HepG2 (cell line): Measurements from ENCODE around the gene ZNF341. TPM values are rescaled to one million over a fixed set of nuclear protein-coding genes. Genes with fewer than 3 reads are reported as not detected.

ENCODE experiments used
- ATAC-seq: fragments of 200-7000 bp; cut with Tn5 transposase; 3 replicates; pipeline ENCODE4 v1.9.1; 2020; ENCODE audit warnings: mild to moderate bottlenecking, moderate library complexity
- BruUV-seq: library from RNA; stranded (reverse); fragments of 400-500 nt; replicated peaks from 2 replicates; lab custom pipeline; 2021; lab: Mats Ljungman, UMichigan
- CTCF ChIA-PET: fragments of 300-600 bp; formaldehyde crosslinking; extraction: SDS; loops from one replicate; lab custom pipeline; 2021; ENCODE audit warnings: low total read pairs, inconsistent platforms, low intra/inter-chr PET ratio; lab: Yijun Ruan, JAX
- POLR2A ChIA-PET: fragments of 350-600 bp; sonication (Branson Sonifier 250); formaldehyde crosslinking; loops from one replicate; lab custom pipeline; 2020; ENCODE audit warnings: antibody characterized with exemption, inconsistent platforms; lab: Yijun Ruan, JAX
- DNase-seq: peaks from one replicate; pipeline ENCODE4 v3.0.0-alpha.2; 2015; ENCODE audit warnings: low spot score
- FAIRE-seq: peaks from 3 replicates; lab custom pipeline; 2011; peaks lifted over from hg19 to GRCh38; lab: Jason Lieb, UNC
- H2AFZ ChIP-seq: one replicate; pipeline ENCODE4 v1.6.1; 2011; ENCODE audit warnings: low read length, inconsistent platforms
- H3K27ac ChIP-seq: fragments of 300-600 bp; 3 replicates; pipeline ENCODE4 v1.8.0; 2011; ENCODE audit warnings: mixed run types, mild to moderate bottlenecking, mixed read lengths, low read length, inconsistent platforms; ENCODE audit not compliant: insufficient read depth; ENCODE audit errors: extremely low read length
- H3K27me3 ChIP-seq, 2 experiments: fragments of 200-600 bp in 1 of 2; 2 replicates in 1 of 2; 3 replicates in 1 of 2; pipeline versions ENCODE4 v1.6.0 to v1.8.0; 2011; ENCODE audit warnings: low read length in 2 of 2, mild to moderate bottlenecking in 2 of 2, moderate library complexity in 2 of 2, inconsistent platforms in 1 of 2; ENCODE audit not compliant: insufficient read depth in 2 of 2, control insufficient read depth in 1 of 2
- H3K36me3 ChIP-seq, 2 experiments: fragments of 200-600 bp in 1 of 2; replicated peaks in 1 of 2; 2 replicates in 1 of 2; 3 replicates in 1 of 2; pipeline versions ENCODE4 v1.5.1 to v1.8.0; 2011; ENCODE audit warnings: low read length in 2 of 2, inconsistent platforms in 1 of 2; ENCODE audit not compliant: insufficient read depth in 2 of 2, control insufficient read depth in 1 of 2
- H3K4me1 ChIP-seq: 2 replicates; pipeline ENCODE4 v1.5.1; 2012; ENCODE audit warnings: low read length, inconsistent platforms; ENCODE audit not compliant: insufficient read depth
- H3K4me2 ChIP-seq: 2 replicates; pipeline ENCODE4 v1.6.0; 2011; ENCODE audit warnings: low read depth, low read length, inconsistent platforms
- H3K4me3 ChIP-seq, 3 experiments: fragments of 200-600 bp in 1 of 3; sonication (generic), shearing (Covaris generic) in 1 of 3; replicated peaks in 1 of 3; 2 replicates each; pipeline ENCODE4 v1.5.1; 2011 to 2016; ENCODE audit warnings: low read length in 3 of 3, inconsistent platforms in 2 of 3, low read depth in 2 of 3, mild to moderate bottlenecking in 2 of 3, control low read depth in 1 of 3, mixed read lengths in 1 of 3; ENCODE audit not compliant: insufficient read depth in 1 of 3
- H3K79me2 ChIP-seq: one replicate; pipeline ENCODE4 v1.6.1; 2011; ENCODE audit warnings: low read length, inconsistent platforms; ENCODE audit not compliant: insufficient read depth
- H3K9ac ChIP-seq: 2 replicates; pipeline ENCODE4 v1.6.0; 2011; ENCODE audit warnings: mild to moderate bottlenecking, low read depth, low read length, inconsistent platforms; ENCODE audit not compliant: insufficient read depth
- H3K9me3 ChIP-seq: 2 replicates; pipeline ENCODE4 v1.5.1; 2012; ENCODE audit warnings: mild to moderate bottlenecking, low read length
- H4K20me1 ChIP-seq: 2 replicates; pipeline ENCODE4 v1.6.0; 2011; ENCODE audit warnings: inconsistent platforms, mild to moderate bottlenecking, low read length, moderate library complexity; ENCODE audit not compliant: insufficient read depth
- DMAP1 ChIP-seq: IDR thresholded peaks from 2 replicates; pipeline ENCODE4 v1.6.1; 2016
- FOSL2 ChIP-seq: sonication (generic); formaldehyde crosslinking; IDR thresholded peaks from 2 replicates; pipeline ENCODE4 v1.4.0; 2020; ENCODE audit warnings: missing genetic modification reagents
- HCFC1 ChIP-seq: fragments of 150-350 bp; IDR thresholded peaks from 2 replicates; pipeline ENCODE4 v1.6.1; 2014; ENCODE audit warnings: low read depth, low read length
- HOXA3 ChIP-seq: sonication (generic); formaldehyde crosslinking; IDR thresholded peaks from 2 replicates; pipeline ENCODE4 v1.5.0; 2020; ENCODE audit warnings: missing genetic modification reagents
- IKZF5 ChIP-seq: IDR thresholded peaks from 2 replicates; pipeline ENCODE4 v1.6.1; 2018; ENCODE audit warnings: missing genetic modification reagents, mild to moderate bottlenecking, missing compliant biosample characterization
- JUN ChIP-seq: sonication (generic); formaldehyde crosslinking; IDR thresholded peaks from 2 replicates; pipeline ENCODE4 v1.4.0; 2020; ENCODE audit warnings: mild to moderate bottlenecking, missing genetic modification reagents
- MAFK ChIP-seq, 2 experiments: IDR thresholded peaks in 1 of 2; conservative IDR thresholded peaks in 1 of 2; 2 replicates each; pipeline ENCODE4 v1.6.1; 2011; ENCODE audit warnings: improper control_type of control experiment in 2 of 2, low read length in 2 of 2
- MIER3 ChIP-seq: IDR thresholded peaks from 2 replicates; pipeline ENCODE4 v1.6.1; 2016; ENCODE audit warnings: missing compliant biosample characterization, borderline replicate concordance
- MYC ChIP-seq: sonication (generic); formaldehyde crosslinking; IDR thresholded peaks from 2 replicates; pipeline ENCODE4 v1.9.0; 2021; ENCODE audit warnings: missing genetic modification reagents, borderline replicate concordance
- NONO ChIP-seq, 2 experiments: fragments of 450-650 bp in 1 of 2; sonication (generic) in 1 of 2; formaldehyde crosslinking in 1 of 2; IDR thresholded peaks in 1 of 2; conservative IDR thresholded peaks in 1 of 2; 2 replicates each; pipeline versions ENCODE4 v1.6.1 to v1.8.0; 2017 to 2022; ENCODE audit warnings: mild to moderate bottlenecking in 1 of 2, missing genetic modification reagents in 1 of 2, moderate library complexity in 1 of 2
- UBTF ChIP-seq: sonication (generic); formaldehyde crosslinking; IDR thresholded peaks from 2 replicates; pipeline ENCODE4 v1.4.0; 2020; ENCODE audit warnings: mild to moderate bottlenecking, missing genetic modification reagents
- ZNF101 ChIP-seq: sonication (generic); formaldehyde crosslinking; IDR thresholded peaks from 2 replicates; pipeline ENCODE4 v1.4.0; 2020; ENCODE audit warnings: mild to moderate bottlenecking, low read depth, missing genetic modification reagents, borderline replicate concordance
- ZNF512 ChIP-seq: sonication (generic); formaldehyde crosslinking; IDR thresholded peaks from 2 replicates; pipeline ENCODE4 v1.4.0; 2020; ENCODE audit warnings: mild to moderate bottlenecking, missing genetic modification reagents
- WGBS: methylation state at CpG from one replicate; pipeline ENCODE4 v1.1.6; 2017; ENCODE audit warnings: low lambda C conversion rate; 5-methylcytosine and 5-hydroxymethylcytosine counted together
- in situ Hi-C: cut with HindIII; loops from 2 replicates; pipeline ENCODE4 v1.10.0; 2017; ENCODE audit warnings: low pct_unique_long_range_greater_than_20kb; ENCODE audit not compliant: extremely low pct_ligation_motif_present
- intact Hi-C: fragments of 100-400 bp; cut with micrococcal nuclease; formaldehyde crosslinking; loops from one replicate; pipeline ENCODE4 v1.10.0; 2022; ENCODE audit not compliant: unreplicated experiment
- polyA plus RNA-seq, 8 experiments: library from polyadenylated mRNA; depleted of rRNA in 3 of 8; stranded (reverse) in 7 of 8; unstranded in 1 of 8; fragments of >200 nt; fragmentation: Illumina TruSeq in 4 of 8; extraction: Trizol in 4 of 8; gene quantifications; 2 replicates each; pipeline versions ENCODE4 v1.2.1 to v1.2.3, GENCODE V29; 2011 to 2016; ENCODE audit warnings: low read depth in 4 of 8, missing spikeins in 1 of 8, mixed read lengths in 1 of 8; ENCODE audit not compliant: insufficient read depth in 1 of 8
- total RNA-seq, 5 experiments: library from RNA; depleted of rRNA; stranded (reverse); fragments of >200 nt; fragmentation: Illumina TruSeq; extraction: Trizol; gene quantifications; 2 replicates each; pipeline ENCODE4 v1.2.3, GENCODE V29; 2016; ENCODE audit warnings: low read depth in 1 of 5

The ZNF341 gene
- total and polyA plus RNA-seq, 2 of the 13 experiments (the other 11 are each of a cell fraction or from before 2014, with no cell fraction given), result 1.1 to 2.2 TPM

- TF ChIP-seq HOXA3 (no peak), HCFC1 (no peak)
Measured at GRCh38 chr20:33788351-33789049, 56.7 kb downstream of the ZNF341 start (continued).

- ATAC-seq, result peak; percentile 17
- BruUV-seq, result no TSS peak
- peak; percentile 85 for TF ChIP-seq FOSL2 (CRISPR knock-in tag)
- TF ChIP-seq IKZF5 (CRISPR knock-in tag), result no peak
- peak; percentile 56; the same call in 1 of the 2 replicates for TF ChIP-seq JUN
- TF ChIP-seq MIER3, result peak; percentile 37; the same call in 1 of the 2 replicates
- TF ChIP-seq ZNF101 (CRISPR knock-in tag), result no peak
- TF ChIP-seq ZNF512 (CRISPR knock-in tag), result no peak
- 0 out of 2 replicates have a peak, but pooled peaks have one; percentile 16 for TF ChIP-seq MYC (CRISPR knock-in tag)
- TF ChIP-seq NONO (IDR thresholded peaks at IDR 0.05), result no peak
- TF ChIP-seq NONO (CRISPR knock-in tag; conservative IDR thresholded peaks at IDR 0.05), result 0 out of 2 replicates have a peak, but pooled peaks have one; percentile 32
- TF ChIP-seq UBTF (CRISPR knock-in tag), result no peak
- no peak for TF ChIP-seq DMAP1 (CRISPR knock-in tag)
- 0 out of 4 replicates have a peak, but pooled peaks of 1 of the 2 experiments have one; percentile 21 for TF ChIP-seq MAFK (conservative IDR thresholded peaks at IDR 0.05 in 1 of 2, IDR thresholded peaks at IDR 0.05 in 1 of 2; ENCODE audit: low read length in 2 of 2)
Measured at GRCh38 chr20:33789109-33789857, 57.5 kb downstream of the ZNF341 start.

More at GRCh38 chr20:33789109-33789857, 57.5 kb downstream of the ZNF341 start:
- 0 out of 5 replicates have a peak, but pooled peaks cover 0 to 5% of the 10 kb centered on the region in 2 experiments for H3K27me3 ChIP-seq
- H3K36me3 ChIP-seq, result no peaks in the 10 kb centered on the region
- no peak overlapping the region for H3K27ac ChIP-seq
- no peak overlapping the region for H2AFZ ChIP-seq
- FAIRE-seq (no peak), DNase-seq (peak; percentile 83)
- no peaks in the 10 kb centered on the region for H4K20me1 ChIP-seq
- no peaks in the 10 kb centered on the region for H3K79me2 ChIP-seq
- no peak overlapping the region for H3K4me3 ChIP-seq
- 88% methylated on average over 11 of the region's 11 CpGs for WGBS
- intact Hi-C loops, result no loop called here
- ChIA-PET CTCF (no interaction called here), POLR2A (interaction anchor here (0.5 to 1.5 kb wide), 5 partner anchors 10 to 323 kb away, joined by 3 to 4 read pairs (median 3); partner anchors contain the start of genes EIF2S2 and ZNF341)
- H3K9ac ChIP-seq, result 0 out of 2 replicates have a peak overlapping the region, but pooled peaks have one; percentile 2
- no peak overlapping the region; the same call in 1 of the 2 replicates for H3K4me2 ChIP-seq
- peaks cover 31% of the 10 kb centered on the region for H3K4me1 ChIP-seq
- H3K9me3 ChIP-seq, result no peaks in the 10 kb centered on the region
- in situ Hi-C loops, result no loop called here
